ENCODE results near the gene ST7. TPM values are rescaled to one million over a fixed set of nuclear protein-coding genes. Genes with fewer than 3 reads are reported as not detected.

Gene ST7
- total RNA-seq, 2 experiments from 2014 or later: 5.9 to 9.2 TPM

- CTCF ChIA-PET: no interaction called here
- Mint-ChIP-seq H3K9me3 (no peaks in the 10 kb centered on the region), H3K36me3 (ENCODE audit: low read depth) (no peaks in the 10 kb centered on the region), H3K27me3 (no peaks in the 10 kb centered on the region), H3K27ac (no peak overlapping the region), H3K4me3 (no peak overlapping the region), H3K4me1 (ENCODE audit: low read depth) (no peaks in the 10 kb centered on the region)
- no peak for TF ChIP-seq CTCF (IDR thresholded peaks at IDR 0.05)
- intact Hi-C loops (cut with micrococcal nuclease): loop anchor here (10.0 kb wide), 1 partner anchor 938 kb away; no protein-coding TSS in a partner anchor
- POLR2A ChIA-PET: no interaction called here
- DNase-seq: no peak
- no peak for ATAC-seq
Measured at GRCh38 chr7:117216436-117217069, 263.3 kb downstream of the ST7 start.

GRCh38 chr7:117217106-117218035 is 264.1 kb downstream of the ST7 start:
- no peak overlapping the region for H3K4me3 Mint-ChIP-seq
- POLR2A ChIA-PET: no interaction called here
- H3K27ac Mint-ChIP-seq: no peak overlapping the region
- H3K9me3 Mint-ChIP-seq: no peaks in the 10 kb centered on the region
- TF ChIP-seq CTCF (IDR thresholded peaks at IDR 0.05): no peak
- no peaks in the 10 kb centered on the region for H3K4me1 Mint-ChIP-seq (ENCODE audit: low read depth)
- ATAC-seq (no peak), DNase-seq (no peak)
- no peaks in the 10 kb centered on the region for H3K36me3 Mint-ChIP-seq (ENCODE audit: low read depth)
- no peaks in the 10 kb centered on the region for H3K27me3 Mint-ChIP-seq
- intact Hi-C loops (cut with micrococcal nuclease): loop anchor here (10.0 kb wide), 1 partner anchor 937 kb away; no protein-coding TSS in a partner anchor
- CTCF ChIA-PET: interaction anchor here (1.7 kb wide), 1 partner anchor 12 kb away, joined by 3 read pairs; no protein-coding TSS in a partner anchor

GRCh38 chr7:117218700-117219099 is 265.4 kb downstream of the ST7 start:
- Mint-ChIP-seq H3K27me3 (no peaks in the 10 kb centered on the region), H3K9me3 (no peaks in the 10 kb centered on the region), H3K4me3 (no peak overlapping the region), H3K27ac (no peak overlapping the region), H3K36me3 (ENCODE audit: low read depth) (peaks cover 4% of the 10 kb centered on the region), H3K4me1 (ENCODE audit: low read depth) (no peaks in the 10 kb centered on the region)
- POLR2A ChIA-PET: no interaction called here
- no peak for ATAC-seq
- CTCF ChIA-PET: interaction anchor here (0.8 to 1.7 kb wide), 2 partner anchors 11 to 91 kb away, joined by 3 read pairs; no protein-coding TSS in a partner anchor
- intact Hi-C loops (cut with micrococcal nuclease): loop anchor here (10.0 kb wide), 1 partner anchor 936 kb away; no protein-coding TSS in a partner anchor
- TF ChIP-seq CTCF (IDR thresholded peaks at IDR 0.05): no peak
- DNase-seq: no peak

GRCh38 chr7:117219485-117219884 is 266.2 kb downstream of the ST7 start:
- Mint-ChIP-seq H3K27ac (no peak overlapping the region), H3K4me1 (ENCODE audit: low read depth) (no peaks in the 10 kb centered on the region), H3K4me3 (no peak overlapping the region), H3K9me3 (no peaks in the 10 kb centered on the region), H3K27me3 (no peaks in the 10 kb centered on the region), H3K36me3 (ENCODE audit: low read depth) (peaks cover 4% of the 10 kb centered on the region)
- ATAC-seq (peak; percentile 39), DNase-seq (peak; percentile 4)
- ChIA-PET POLR2A (no interaction called here), CTCF (no interaction called here)
- no peak for TF ChIP-seq CTCF (IDR thresholded peaks at IDR 0.05)
- intact Hi-C loops (cut with micrococcal nuclease): loop anchor here (10.0 kb wide), 1 partner anchor 935 kb away; no protein-coding TSS in a partner anchor

GRCh38 chr7:117220836-117221235 is 267.5 kb downstream of the ST7 start:
- no peaks in the 10 kb centered on the region for H3K4me1 Mint-ChIP-seq (ENCODE audit: low read depth)
- no peak overlapping the region for H3K27ac Mint-ChIP-seq
- H3K9me3 Mint-ChIP-seq: no peaks in the 10 kb centered on the region
- ChIA-PET CTCF (no interaction called here), POLR2A (no interaction called here)
- no peaks in the 10 kb centered on the region for H3K27me3 Mint-ChIP-seq
- intact Hi-C loops (cut with micrococcal nuclease): no loop called here
- H3K4me3 Mint-ChIP-seq: no peak overlapping the region
- H3K36me3 Mint-ChIP-seq (ENCODE audit: low read depth): peaks cover 4% of the 10 kb centered on the region
- DNase-seq (no peak), ATAC-seq (no peak)
- no peak for TF ChIP-seq CTCF (IDR thresholded peaks at IDR 0.05)
